AG04449 (cell line): ENCODE measurements around the gene CASTOR1.

ENCODE experiments used
- CTCF ChIA-PET: fragments of 350-600 bp; formaldehyde crosslinking; extraction: SDS; loops from one replicate; lab custom pipeline; 2021; ENCODE audit warnings: antibody characterized with exemption; lab: Yijun Ruan, JAX
- POLR2A ChIA-PET: fragments of 400-600, 350-600 bp; formaldehyde crosslinking; extraction: SDS; loops from one replicate; lab custom pipeline; 2020; ENCODE audit warnings: antibody characterized with exemption, inconsistent platforms; lab: Yijun Ruan, JAX
- DNase-seq: peaks from one replicate; pipeline ENCODE4 v3.0.0-alpha.2; 2010; ENCODE audit warnings: low read depth, low spot score
- H3K4me3 ChIP-seq: 2 replicates; pipeline ENCODE4 v1.5.1; 2011; ENCODE audit warnings: low read depth, mild to moderate bottlenecking, control low read depth, low read length
- TF ChIP-seq, protein P1 (sequence below): IDR thresholded peaks from one replicate; pipeline ENCODE4 v1.5.1; 2011; ENCODE audit warnings: mild to moderate bottlenecking, moderate library complexity, low read length, control low read depth, inconsistent platforms; ENCODE audit not compliant: insufficient read depth; ENCODE audit errors: missing control alignments

CASTOR1 gene

DNA sequence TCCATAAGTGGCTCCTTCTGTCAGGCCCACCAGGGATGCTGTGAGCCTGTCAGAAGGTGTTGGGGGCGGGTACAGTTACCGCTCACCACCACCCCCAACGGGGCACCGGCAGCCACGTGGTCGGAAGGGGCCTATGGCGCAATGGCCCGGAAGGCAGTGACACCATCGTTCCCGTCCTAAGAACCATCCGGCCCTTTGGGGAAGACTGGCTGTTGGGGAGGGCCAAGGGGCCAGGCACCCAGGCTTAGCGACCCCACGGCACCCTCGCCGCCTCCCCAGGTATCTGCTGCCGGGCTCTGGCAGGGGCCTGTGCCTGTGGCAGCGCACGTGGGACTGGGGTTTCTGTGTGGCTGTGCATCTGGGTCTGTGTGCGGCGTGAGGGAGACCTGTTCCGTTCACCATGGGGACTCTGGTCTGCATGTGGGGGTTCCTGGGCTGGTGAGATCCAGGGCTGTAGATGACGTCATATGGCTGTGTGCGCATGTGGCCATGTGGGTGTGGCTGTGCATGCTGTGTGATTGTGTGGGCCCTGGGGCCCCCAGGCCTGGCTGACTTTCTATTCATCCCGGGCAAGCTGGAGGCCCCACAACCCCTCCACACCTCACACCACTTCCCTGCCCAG, 23.4 kb downstream of the CASTOR1 start:
- ChIA-PET POLR2A (no interaction called here), CTCF (interaction anchor here (0.6 to 3.4 kb wide), 5 partner anchors 10 to 122 kb away, joined by 3 to 66 read pairs (median 5); partner anchors contain the start of gene RNF215)
- DNase-seq: no peak
- TF ChIP-seq, protein P1, sequence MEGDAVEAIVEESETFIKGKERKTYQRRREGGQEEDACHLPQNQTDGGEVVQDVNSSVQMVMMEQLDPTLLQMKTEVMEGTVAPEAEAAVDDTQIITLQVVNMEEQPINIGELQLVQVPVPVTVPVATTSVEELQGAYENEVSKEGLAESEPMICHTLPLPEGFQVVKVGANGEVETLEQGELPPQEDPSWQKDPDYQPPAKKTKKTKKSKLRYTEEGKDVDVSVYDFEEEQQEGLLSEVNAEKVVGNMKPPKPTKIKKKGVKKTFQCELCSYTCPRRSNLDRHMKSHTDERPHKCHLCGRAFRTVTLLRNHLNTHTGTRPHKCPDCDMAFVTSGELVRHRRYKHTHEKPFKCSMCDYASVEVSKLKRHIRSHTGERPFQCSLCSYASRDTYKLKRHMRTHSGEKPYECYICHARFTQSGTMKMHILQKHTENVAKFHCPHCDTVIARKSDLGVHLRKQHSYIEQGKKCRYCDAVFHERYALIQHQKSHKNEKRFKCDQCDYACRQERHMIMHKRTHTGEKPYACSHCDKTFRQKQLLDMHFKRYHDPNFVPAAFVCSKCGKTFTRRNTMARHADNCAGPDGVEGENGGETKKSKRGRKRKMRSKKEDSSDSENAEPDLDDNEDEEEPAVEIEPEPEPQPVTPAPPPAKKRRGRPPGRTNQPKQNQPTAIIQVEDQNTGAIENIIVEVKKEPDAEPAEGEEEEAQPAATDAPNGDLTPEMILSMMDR: no peak
- H3K4me3 ChIP-seq: no peak overlapping the region

DNA sequence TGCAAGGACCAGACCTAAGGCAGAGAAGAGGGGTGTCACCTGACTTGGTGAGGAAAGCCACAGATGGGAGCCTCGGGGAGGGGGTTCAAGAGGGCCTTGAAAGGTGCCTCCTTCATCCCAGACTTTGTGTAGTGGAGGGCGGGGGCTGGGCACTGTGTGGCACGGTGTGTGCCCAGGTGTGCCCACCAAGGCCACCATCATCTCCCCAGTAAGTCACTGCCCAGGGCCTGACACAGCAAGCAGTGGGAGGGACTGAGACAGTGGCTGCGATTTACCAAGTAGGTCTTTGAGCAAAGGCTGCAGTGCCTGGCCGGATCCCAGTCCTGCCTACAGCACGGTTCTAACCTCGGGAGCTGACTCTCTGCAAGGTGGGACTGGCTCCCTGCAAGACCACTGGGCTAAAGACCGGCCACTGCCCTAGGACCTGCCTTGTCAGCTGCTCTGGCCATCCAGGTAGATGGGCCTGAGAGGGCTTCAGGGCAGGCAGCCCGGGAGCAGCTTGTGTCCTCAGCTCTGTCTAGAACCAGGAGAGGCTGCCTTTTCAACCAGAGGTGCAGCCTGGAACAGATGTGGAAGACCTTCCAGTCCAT, 24.1 kb downstream of the CASTOR1 start:
- ChIA-PET CTCF (interaction anchor here (1.4 to 3.4 kb wide), 6 partner anchors 10 to 160 kb away, joined by 3 to 66 read pairs (median 18); partner anchors contain the start of gene RNF215), POLR2A (no interaction called here)
- no peak overlapping the region for H3K4me3 ChIP-seq
- TF ChIP-seq, protein P1: no peak
- DNase-seq: no peak

DNA sequence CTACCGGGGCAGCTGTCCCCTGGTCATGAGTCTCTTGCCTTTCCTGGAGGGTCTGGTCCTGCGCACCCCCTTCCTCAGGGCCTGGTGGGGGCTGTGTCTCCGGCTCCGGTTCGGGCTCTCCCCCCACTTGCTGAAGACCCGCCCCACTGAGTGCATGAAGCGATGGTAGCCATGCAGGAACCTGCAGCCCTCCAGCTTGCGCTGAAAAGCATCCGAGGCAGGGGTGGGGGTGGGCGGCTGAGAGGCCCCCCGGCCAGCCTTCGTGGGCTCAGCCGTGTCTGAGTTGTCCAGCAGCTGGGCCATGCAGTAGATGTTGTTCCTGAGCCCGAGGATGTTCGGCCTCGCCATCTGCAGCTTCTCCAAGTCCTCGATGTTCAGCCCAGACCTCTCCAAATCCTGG, 25.4 kb downstream of the CASTOR1 start:
- CTCF ChIA-PET: interaction anchor here (1.1 to 3.4 kb wide), 29 partner anchors 8 to 222 kb away, joined by 3 to 66 read pairs (median 5); partner anchors contain the start of genes RNF215, SEC14L2 and TBC1D10A
- TF ChIP-seq, protein P1: no peak
- DNase-seq: no peak
- POLR2A ChIA-PET: interaction anchor here (1.3 kb wide), 1 partner anchor 112 kb away, joined by 3 read pairs; no protein-coding TSS in a partner anchor
- H3K4me3 ChIP-seq: no peak overlapping the region

DNA sequence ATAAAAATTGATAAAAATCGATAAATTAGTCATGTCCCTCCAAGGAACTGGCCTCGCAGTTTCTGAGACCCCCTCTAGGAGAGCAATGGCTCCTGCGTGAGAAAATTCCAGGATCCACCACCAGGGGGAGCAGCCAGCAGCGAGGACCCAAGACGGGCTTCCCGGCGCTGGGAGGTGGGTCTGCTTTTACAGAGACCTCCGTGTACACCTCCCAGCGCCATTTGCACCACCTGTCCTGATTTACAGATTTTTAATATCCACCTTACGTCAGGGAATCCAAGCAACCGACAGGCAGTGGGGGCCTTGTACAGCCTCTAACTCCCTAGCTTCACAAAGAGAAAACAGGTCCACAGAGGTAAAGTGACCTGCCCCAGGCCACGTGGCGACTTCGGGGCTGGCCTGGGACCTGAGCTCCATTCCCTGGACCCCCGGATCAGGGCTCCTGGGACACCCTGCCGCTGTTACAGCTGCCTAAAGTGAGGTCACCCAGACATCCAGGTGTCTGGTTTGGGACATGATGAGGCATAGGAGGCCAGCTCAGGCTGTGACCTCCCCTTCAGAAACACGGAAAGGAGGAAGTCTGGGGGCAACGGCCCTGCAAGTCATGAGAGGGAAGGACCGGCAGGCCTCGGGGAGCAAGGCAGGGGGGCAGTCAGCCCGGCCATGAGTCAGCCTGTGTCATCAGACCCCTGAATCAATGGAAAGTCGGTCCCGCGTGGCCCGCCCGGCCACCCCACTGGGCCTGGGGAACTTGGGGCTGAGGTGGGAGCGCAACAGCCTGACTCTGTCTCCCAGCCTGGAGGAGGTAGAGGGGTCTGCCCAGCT, 26.2 kb downstream of the CASTOR1 start:
- DNase-seq: no peak
- CTCF ChIA-PET: interaction anchor here (0.7 to 3.4 kb wide), 37 partner anchors 9 to 492 kb away, joined by 3 to 66 read pairs (median 5); partner anchors contain the start of genes RNF215, SEC14L2 and TBC1D10A
- H3K4me3 ChIP-seq: peak overlapping the region; percentile 12
- TF ChIP-seq, protein P1: peak; percentile 93
- POLR2A ChIA-PET: interaction anchor here (1.3 kb wide), 1 partner anchor 112 kb away, joined by 3 read pairs; no protein-coding TSS in a partner anchor

DNA sequence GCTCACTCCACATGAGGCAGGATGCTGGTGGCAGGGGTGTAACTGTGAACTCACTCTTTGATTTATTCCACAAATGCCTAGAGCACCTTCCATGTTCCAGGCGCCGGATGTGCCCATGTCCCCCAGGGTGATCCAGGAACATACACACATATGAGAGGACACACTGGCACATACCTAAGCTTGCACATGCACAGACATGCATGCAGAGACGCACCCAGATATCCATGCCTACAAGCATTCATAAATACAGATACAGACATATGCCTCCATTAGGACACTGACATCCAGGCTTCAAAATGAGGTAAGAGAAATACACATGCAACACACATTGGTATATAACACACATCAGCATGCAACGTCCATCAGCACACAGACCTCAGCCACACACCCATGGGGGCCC, 27.2 kb downstream of the CASTOR1 start:
- no peak for DNase-seq
- ChIA-PET POLR2A (no interaction called here), CTCF (interaction anchor here (1.0 to 3.2 kb wide), 8 partner anchors 10 to 166 kb away, joined by 3 to 12 read pairs (median 4); no protein-coding TSS in a partner anchor)
- no peak overlapping the region for H3K4me3 ChIP-seq
- TF ChIP-seq, protein P1: no peak
